Loucy (cell line): ENCODE measurements around the gene NEUROD6.

Experiments used
- H2AFZ ChIP-seq: fragments of 200-600 bp; sonication (generic); 2 replicates; pipeline ENCODE4 v1.6.0; 2016; ENCODE audit warnings: antibody characterized with exemption, mild to moderate bottlenecking, low read length, moderate library complexity
- H3F3A ChIP-seq: fragments of 200-600 bp; 2 replicates; pipeline ENCODE4 v1.6.0; 2016; ENCODE audit warnings: antibody characterized with exemption, low read depth, mild to moderate bottlenecking
- H3K27me3 ChIP-seq: fragments of 200-600 bp; sonication (generic); 2 replicates; pipeline ENCODE4 v1.6.1; 2014; ENCODE audit warnings: low read length, mild to moderate bottlenecking; ENCODE audit not compliant: insufficient read depth, poor library complexity, severe bottlenecking
- H3K36me3 ChIP-seq: fragments of 200-600 bp; sonication (generic); 2 replicates; pipeline ENCODE4 v1.6.1; 2016; ENCODE audit warnings: low read length; ENCODE audit not compliant: insufficient read depth
- H3K4me1 ChIP-seq: fragments of 200-600 bp; sonication (generic); 2 replicates; pipeline ENCODE4 v1.5.1; 2014; ENCODE audit warnings: low read length, mild to moderate bottlenecking; ENCODE audit not compliant: insufficient read depth, poor library complexity, severe bottlenecking
- H3K4me2 ChIP-seq: fragments of 200-600 bp; sonication (generic); 2 replicates; pipeline ENCODE4 v1.6.0; 2014; ENCODE audit warnings: antibody characterized with exemption, low read length, low read depth, mild to moderate bottlenecking; ENCODE audit not compliant: poor library complexity, severe bottlenecking
- H3K4me3 ChIP-seq: fragments of 200-600 bp; sonication (generic); 2 replicates; pipeline ENCODE4 v1.5.1; 2014; ENCODE audit warnings: low read length, mild to moderate bottlenecking, mixed read lengths; ENCODE audit not compliant: poor library complexity, severe bottlenecking
- H3K79me2 ChIP-seq: fragments of 200-600 bp; sonication (generic); 2 replicates; pipeline ENCODE4 v1.6.1; 2014; ENCODE audit warnings: low read length; ENCODE audit not compliant: insufficient read depth
- H3K9ac ChIP-seq: fragments of 200-600 bp; sonication (generic); 2 replicates; pipeline ENCODE4 v1.6.0; 2014; ENCODE audit warnings: mild to moderate bottlenecking, low read depth, low read length, moderate library complexity; ENCODE audit not compliant: poor library complexity, severe bottlenecking
- H3K9me2 ChIP-seq: fragments of 200-600 bp; sonication (generic); replicated peaks from 2 replicates; pipeline ENCODE4 v1.6.1; 2016; ENCODE audit warnings: low read depth, low read length, mixed read lengths
- H3K9me3 ChIP-seq: fragments of 200-600 bp; sonication (generic); 2 replicates; pipeline ENCODE4 v1.6.1; 2014; ENCODE audit warnings: mild to moderate bottlenecking, antibody characterized with exemption, low read length, low read depth; ENCODE audit not compliant: insufficient read depth
- H4K20me1 ChIP-seq: fragments of 200-600 bp; sonication (generic); 2 replicates; pipeline ENCODE4 v1.6.0; 2014; ENCODE audit warnings: antibody characterized with exemption, low read length, mild to moderate bottlenecking; ENCODE audit not compliant: insufficient read depth, poor library complexity, severe bottlenecking
- EZH2phosphoT487 ChIP-seq: fragments of 200-600 bp; IDR thresholded peaks from 2 replicates; pipeline ENCODE4 v1.6.1; 2018; ENCODE audit warnings: antibody characterized with exemption, mild to moderate bottlenecking, moderate library complexity, borderline replicate concordance
- TF ChIP-seq, protein P1 (sequence below): fragments of 200-600 bp; sonication (generic); conservative IDR thresholded peaks from 2 replicates; pipeline ENCODE4 v1.5.1; 2014; ENCODE audit warnings: mild to moderate bottlenecking, antibody characterized with exemption, low read length

NEUROD6 gene

DNA sequence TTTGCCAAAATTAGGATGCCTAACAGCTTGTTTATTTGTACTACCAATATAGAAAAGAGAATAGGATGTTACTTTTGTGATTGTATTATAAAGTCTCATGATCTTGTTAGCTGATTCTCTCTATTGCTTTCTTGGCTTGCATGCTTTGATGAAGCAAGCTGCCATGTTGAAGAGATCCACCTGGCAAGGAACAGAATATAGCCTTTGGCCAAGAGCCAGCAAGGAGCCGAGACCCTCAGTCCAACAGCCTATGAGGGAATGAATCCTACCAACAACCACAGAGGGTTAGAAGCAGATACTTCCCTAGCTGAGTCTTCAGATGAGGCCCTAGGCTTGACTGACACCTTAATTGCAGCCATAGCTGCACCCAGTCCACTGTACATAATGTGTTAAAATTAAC lies 41.2 kb downstream of the NEUROD6 start:
- no peak overlapping the region for H3K4me2 ChIP-seq
- H3K9ac ChIP-seq, result no peak overlapping the region
- H4K20me1 ChIP-seq, result no peaks in the 10 kb centered on the region
- no peaks in the 10 kb centered on the region for H3K9me3 ChIP-seq
- H3K9me2 ChIP-seq, result no peaks in the 10 kb centered on the region
- H3K79me2 ChIP-seq, result no peaks in the 10 kb centered on the region
- TF ChIP-seq EZH2phosphoT487, result no peak
- TF ChIP-seq, protein P1, sequence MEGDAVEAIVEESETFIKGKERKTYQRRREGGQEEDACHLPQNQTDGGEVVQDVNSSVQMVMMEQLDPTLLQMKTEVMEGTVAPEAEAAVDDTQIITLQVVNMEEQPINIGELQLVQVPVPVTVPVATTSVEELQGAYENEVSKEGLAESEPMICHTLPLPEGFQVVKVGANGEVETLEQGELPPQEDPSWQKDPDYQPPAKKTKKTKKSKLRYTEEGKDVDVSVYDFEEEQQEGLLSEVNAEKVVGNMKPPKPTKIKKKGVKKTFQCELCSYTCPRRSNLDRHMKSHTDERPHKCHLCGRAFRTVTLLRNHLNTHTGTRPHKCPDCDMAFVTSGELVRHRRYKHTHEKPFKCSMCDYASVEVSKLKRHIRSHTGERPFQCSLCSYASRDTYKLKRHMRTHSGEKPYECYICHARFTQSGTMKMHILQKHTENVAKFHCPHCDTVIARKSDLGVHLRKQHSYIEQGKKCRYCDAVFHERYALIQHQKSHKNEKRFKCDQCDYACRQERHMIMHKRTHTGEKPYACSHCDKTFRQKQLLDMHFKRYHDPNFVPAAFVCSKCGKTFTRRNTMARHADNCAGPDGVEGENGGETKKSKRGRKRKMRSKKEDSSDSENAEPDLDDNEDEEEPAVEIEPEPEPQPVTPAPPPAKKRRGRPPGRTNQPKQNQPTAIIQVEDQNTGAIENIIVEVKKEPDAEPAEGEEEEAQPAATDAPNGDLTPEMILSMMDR, result no peak
- no peak overlapping the region for H3K4me3 ChIP-seq
- no peaks in the 10 kb centered on the region for H3K4me1 ChIP-seq
- no peaks in the 10 kb centered on the region for H3F3A ChIP-seq
- no peaks in the 10 kb centered on the region for H3K27me3 ChIP-seq
- H3K36me3 ChIP-seq, result no peaks in the 10 kb centered on the region
- H2AFZ ChIP-seq, result no peak overlapping the region

DNA sequence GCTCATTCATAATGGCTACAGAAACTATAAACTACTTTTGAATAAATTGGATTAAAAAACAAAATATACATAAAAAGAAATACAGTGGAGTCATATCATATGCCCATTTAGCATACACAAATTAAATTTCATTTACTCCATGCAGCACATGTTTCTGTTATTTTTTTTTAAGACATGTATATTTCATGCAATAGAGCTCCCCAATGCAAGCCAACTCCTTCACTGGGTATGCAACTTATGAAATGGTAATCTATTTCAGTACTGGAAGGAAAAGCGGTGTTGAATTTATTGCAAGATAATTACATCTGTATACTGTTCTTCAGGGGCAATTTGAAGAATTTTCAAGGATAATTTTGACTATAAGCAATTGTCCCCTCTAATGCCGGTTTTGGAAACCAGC lies 49.9 kb downstream of the NEUROD6 start:
- no peak overlapping the region for H3K9ac ChIP-seq
- TF ChIP-seq EZH2phosphoT487, result no peak
- TF ChIP-seq, protein P1, result no peak
- H3F3A ChIP-seq, result no peaks in the 10 kb centered on the region
- no peaks in the 10 kb centered on the region for H3K36me3 ChIP-seq
- no peaks in the 10 kb centered on the region for H3K79me2 ChIP-seq
- H4K20me1 ChIP-seq, result no peaks in the 10 kb centered on the region
- no peaks in the 10 kb centered on the region for H3K9me2 ChIP-seq
- H3K27me3 ChIP-seq, result no peaks in the 10 kb centered on the region
- H3K4me3 ChIP-seq, result no peak overlapping the region
- H3K9me3 ChIP-seq, result no peaks in the 10 kb centered on the region
- no peak overlapping the region for H2AFZ ChIP-seq
- no peak overlapping the region for H3K4me2 ChIP-seq
- no peaks in the 10 kb centered on the region for H3K4me1 ChIP-seq
